ENCODE results near the gene DPYSL4. TPM values are rescaled to one million over a fixed set of nuclear protein-coding genes. Genes with fewer than 3 reads are reported as not detected.

DPYSL4 gene
- 1.3 TPM for total RNA-seq
- 1 to 10 TPM; 2.0 to 7.1 (median 5.0) TPM for polyA plus RNA-seq (ENCODE audit: insufficient read depth in 1 of 8, insufficient read length in 8 of 8, low replicate concordance in 1 of 8)
- long read RNA-seq, donor 1, result 0 reads
- long read RNA-seq, donor 2, result 0 reads
- long read RNA-seq, donor 3, result 0 reads
- long read RNA-seq, donor 4, partial matches to known transcripts, result 0 of 2 reads
- long read RNA-seq, donor 4, other reads (novel, unspliced or antisense), result 0 of 2 reads
- long read RNA-seq, donor 5, partial matches to known transcripts, result 0 of 1 reads
- long read RNA-seq, donor 5, other reads (novel, unspliced or antisense), result 0 of 1 reads
- long read RNA-seq, donor 6, partial matches to known transcripts, result 0 of 2 reads
- long read RNA-seq, donor 6, other reads (novel, unspliced or antisense), result 0 of 2 reads
- long read RNA-seq, donor 7, result 0 reads
- long read RNA-seq, donor 8, result 0 reads
- long read RNA-seq, donor 9, result 0 reads
- long read RNA-seq, donor 10, result 0 reads
- long read RNA-seq, donor 11, result 0 reads

DNA sequence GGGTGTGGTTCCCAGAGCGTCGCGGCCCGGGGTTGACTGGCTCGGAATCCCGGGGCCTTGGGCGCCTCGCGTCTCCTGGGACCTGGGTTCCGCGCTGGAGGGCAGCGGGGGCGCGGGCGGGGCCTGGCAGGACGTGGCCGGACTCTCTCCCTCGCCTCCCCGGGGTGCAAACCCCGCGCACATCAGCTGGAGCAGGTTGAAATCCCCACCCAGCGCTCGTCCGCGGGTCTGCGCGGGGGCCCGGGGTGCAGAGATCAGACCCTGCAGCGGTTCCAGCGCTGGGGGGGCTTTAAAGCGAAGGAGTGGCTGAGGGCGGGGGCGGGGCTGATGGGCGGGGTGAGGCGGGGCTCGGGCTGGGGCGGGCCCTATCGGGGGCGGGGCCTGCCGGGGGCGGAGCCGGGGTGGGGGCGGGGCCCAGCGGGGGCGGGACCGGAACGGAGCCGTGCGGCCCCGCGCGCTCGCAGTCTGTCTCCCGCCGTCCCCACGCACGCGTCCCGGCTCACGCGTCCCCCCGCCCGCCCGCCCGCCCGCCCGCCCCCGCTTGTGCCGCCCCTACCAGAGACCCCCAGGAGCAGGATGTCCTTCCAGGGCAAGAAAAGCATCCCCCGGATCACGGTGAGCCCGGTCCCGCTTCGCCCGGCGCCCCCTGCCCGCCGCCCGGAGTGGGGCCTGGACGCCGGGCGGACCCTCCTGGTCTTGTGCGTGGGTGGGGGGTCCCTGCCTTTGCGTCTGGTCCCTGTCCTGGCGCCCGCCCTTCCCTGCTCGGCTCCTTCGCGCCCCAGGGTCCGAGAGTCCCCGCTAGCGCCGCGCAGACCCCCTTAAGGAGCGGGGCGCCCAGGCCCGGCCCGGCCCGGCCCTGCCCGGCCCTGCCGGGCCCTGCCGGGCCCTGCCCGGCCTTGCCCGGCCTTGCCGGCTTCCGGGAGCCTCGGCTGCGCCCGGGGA is at the start of gene DPYSL4:
Gene DPYSL4 (plus strand): TSS at position 461 of the 942 bp plus-strand sequence. CDS start 116 bp downstream, at position 577.
- DNase-seq, result no peak
- Histone ChIP-seq H3K36me3 (ENCODE audit: control insufficient read depth, insufficient read depth, low read length) (no peaks in the 10 kb centered on the region), H3K9me3 (replicated peaks; ENCODE audit: control insufficient read depth, low read depth, low read length) (no peaks in the 10 kb centered on the region), H3K4me1 (ENCODE audit: control insufficient read depth, insufficient read depth, low read length) (peaks cover 10% of the 10 kb centered on the region), H3K4me3 (ENCODE audit: low read length) (peak within 1 kb of the TSS; percentile 25), H3K27me3 (ENCODE audit: control insufficient read depth, insufficient read depth, low read length) (peaks cover 77% of the 10 kb centered on the region), H3K27ac (ENCODE audit: low read length) (no peak within 1 kb of the TSS)
- under 1% methylated on average over 59 of the region's 109 CpGs for WGBS (ENCODE audit: insufficient coverage)

DNA sequence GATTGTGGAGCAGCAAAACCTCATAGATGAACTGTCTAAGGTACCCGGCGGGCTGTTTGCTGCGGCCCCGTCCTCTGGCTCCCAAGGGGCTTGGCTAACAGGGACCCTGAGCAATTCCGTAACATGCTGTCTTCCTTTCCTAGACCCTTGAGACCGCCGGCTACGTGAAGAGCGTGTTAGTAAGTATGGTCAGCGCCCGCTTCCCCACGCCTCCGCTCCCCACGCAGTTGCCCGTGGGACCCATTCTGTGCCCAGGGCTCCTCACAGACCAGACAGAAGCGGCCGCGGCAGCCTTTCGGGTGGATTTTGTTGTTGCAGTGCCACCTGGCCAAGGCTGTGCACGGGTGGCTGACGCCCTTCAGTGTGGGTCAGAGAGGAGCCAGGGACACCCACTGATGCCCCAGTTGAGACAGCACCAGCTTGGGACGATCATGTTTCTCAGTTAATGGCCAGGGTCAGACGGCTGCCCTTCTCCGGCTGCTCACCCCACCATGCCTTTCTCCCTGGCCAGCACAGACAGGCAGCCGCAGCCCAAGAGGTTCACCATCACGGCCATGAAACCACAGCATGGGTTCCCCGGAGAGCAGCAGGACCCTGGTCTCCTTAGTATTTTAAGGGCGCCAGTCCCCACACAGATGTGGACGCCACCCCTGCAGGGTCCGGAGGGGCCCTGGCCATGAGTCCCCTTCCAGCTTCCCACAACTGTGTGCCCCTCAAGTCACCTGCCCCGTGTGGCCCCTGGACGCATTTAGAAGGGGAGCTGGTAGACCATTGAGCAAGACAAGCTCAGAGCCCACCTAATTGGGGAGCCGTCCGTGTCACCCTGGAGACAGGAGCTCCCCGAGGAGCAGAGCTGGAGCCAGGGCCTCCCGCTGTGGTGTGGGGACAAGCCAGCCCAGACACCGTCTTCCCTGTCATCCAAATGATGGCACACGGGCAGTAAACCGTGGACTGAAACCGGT is 49.4 kb upstream of the DPYSL4 start:
- Histone ChIP-seq H3K36me3 (ENCODE audit: control insufficient read depth, insufficient read depth, low read length) (no peaks in the 10 kb centered on the region), H3K4me1 (ENCODE audit: control insufficient read depth, insufficient read depth, low read length) (peaks cover 39% of the 10 kb centered on the region), H3K4me3 (ENCODE audit: low read length) (no peak overlapping the region), H3K27me3 (ENCODE audit: control insufficient read depth, insufficient read depth, low read length) (peaks cover 3% of the 10 kb centered on the region), H3K27ac (ENCODE audit: low read length) (no peak overlapping the region), H3K9me3 (replicated peaks; ENCODE audit: control insufficient read depth, low read depth, low read length) (no peaks in the 10 kb centered on the region)
- no peak for DNase-seq
- WGBS (ENCODE audit: insufficient coverage), result 91% methylated on average over 34 of the region's 40 CpGs

GRCh38 chr10:132138133-132138532 is 48.6 kb upstream of the DPYSL4 start:
- no peak for DNase-seq
- WGBS (ENCODE audit: insufficient coverage), result 94% methylated on average over 32 of the region's 40 CpGs
- Histone ChIP-seq H3K4me3 (ENCODE audit: low read length) (no peak overlapping the region), H3K36me3 (ENCODE audit: control insufficient read depth, insufficient read depth, low read length) (no peaks in the 10 kb centered on the region), H3K9me3 (replicated peaks; ENCODE audit: control insufficient read depth, low read depth, low read length) (no peaks in the 10 kb centered on the region), H3K27me3 (ENCODE audit: control insufficient read depth, insufficient read depth, low read length) (peaks cover 7% of the 10 kb centered on the region), H3K4me1 (ENCODE audit: control insufficient read depth, insufficient read depth, low read length) (peaks cover 36% of the 10 kb centered on the region), H3K27ac (ENCODE audit: low read length) (no peak overlapping the region)

- peaks cover 9% of the 10 kb centered on the region for H3K27me3 ChIP-seq (ENCODE audit: control insufficient read depth, insufficient read depth, low read length)
- no peaks in the 10 kb centered on the region for H3K9me3 ChIP-seq (replicated peaks; ENCODE audit: control insufficient read depth, low read depth, low read length)
- 72% methylated on average over 6 of the region's 12 CpGs for WGBS (ENCODE audit: insufficient coverage)
- H3K27ac ChIP-seq (ENCODE audit: low read length), result no peak overlapping the region
- H3K4me1 ChIP-seq (ENCODE audit: control insufficient read depth, insufficient read depth, low read length), result peaks cover 31% of the 10 kb centered on the region
- DNase-seq, result no peak
- no peaks in the 10 kb centered on the region for H3K36me3 ChIP-seq (ENCODE audit: control insufficient read depth, insufficient read depth, low read length)
- H3K4me3 ChIP-seq (ENCODE audit: low read length), result no peak overlapping the region
These were observed 48.2 kb upstream of the DPYSL4 start for GRCh38 chr10:132138596-132138995.

DNA sequence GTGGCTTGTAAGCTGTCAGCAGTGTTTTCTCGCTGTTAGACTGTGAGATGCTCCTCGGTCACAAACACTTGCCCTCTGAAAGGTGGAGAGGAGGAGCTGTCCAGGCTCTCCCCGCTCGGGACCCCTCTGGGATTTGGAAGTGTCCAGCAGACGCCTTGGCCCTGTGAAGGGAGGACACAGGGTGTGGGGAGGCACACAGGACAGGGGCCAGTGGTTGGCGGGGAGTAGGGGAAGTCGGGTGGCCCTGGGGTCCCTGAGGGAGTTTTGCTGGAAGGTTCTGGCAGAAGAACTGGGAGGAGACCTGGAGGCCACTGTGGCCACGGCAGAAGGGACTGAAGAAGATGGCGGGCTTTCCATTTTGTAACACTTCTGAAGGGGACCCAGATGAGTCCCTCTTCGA is 47.2 kb upstream of the DPYSL4 start:
- no peaks in the 10 kb centered on the region for H3K9me3 ChIP-seq (replicated peaks; ENCODE audit: control insufficient read depth, low read depth, low read length)
- H3K4me1 ChIP-seq (ENCODE audit: control insufficient read depth, insufficient read depth, low read length), result peaks cover 26% of the 10 kb centered on the region
- no peaks in the 10 kb centered on the region for H3K36me3 ChIP-seq (ENCODE audit: control insufficient read depth, insufficient read depth, low read length)
- no peak overlapping the region for H3K27ac ChIP-seq (ENCODE audit: low read length)
- DNase-seq, result no peak
- no peak overlapping the region for H3K4me3 ChIP-seq (ENCODE audit: low read length)
- 56% methylated on average over 10 of the region's 10 CpGs for WGBS (ENCODE audit: insufficient coverage)
- peaks cover 15% of the 10 kb centered on the region for H3K27me3 ChIP-seq (ENCODE audit: control insufficient read depth, insufficient read depth, low read length)

- Histone ChIP-seq H3K4me3 (ENCODE audit: low read length) (no peak overlapping the region), H3K36me3 (ENCODE audit: control insufficient read depth, insufficient read depth, low read length) (no peaks in the 10 kb centered on the region), H3K27ac (ENCODE audit: low read length) (no peak overlapping the region), H3K9me3 (replicated peaks; ENCODE audit: control insufficient read depth, low read depth, low read length) (no peaks in the 10 kb centered on the region), H3K4me1 (ENCODE audit: control insufficient read depth, insufficient read depth, low read length) (peaks cover 24% of the 10 kb centered on the region), H3K27me3 (ENCODE audit: control insufficient read depth, insufficient read depth, low read length) (peaks cover 15% of the 10 kb centered on the region)
- no peak for DNase-seq
- WGBS (ENCODE audit: insufficient coverage), result 88% methylated on average over 39 of the region's 42 CpGs
These were observed 46.4 kb upstream of the DPYSL4 start for GRCh38 chr10:132140167-132140925.

- H3K27ac ChIP-seq (ENCODE audit: low read length), result no peak overlapping the region
- H3K36me3 ChIP-seq (ENCODE audit: control insufficient read depth, insufficient read depth, low read length), result no peaks in the 10 kb centered on the region
- H3K27me3 ChIP-seq (ENCODE audit: control insufficient read depth, insufficient read depth, low read length), result peaks cover 15% of the 10 kb centered on the region
- DNase-seq, result no peak
- H3K9me3 ChIP-seq (replicated peaks; ENCODE audit: control insufficient read depth, low read depth, low read length), result no peaks in the 10 kb centered on the region
- H3K4me3 ChIP-seq (ENCODE audit: low read length), result no peak overlapping the region
- 77% methylated on average over 6 of the region's 7 CpGs for WGBS (ENCODE audit: insufficient coverage)
- H3K4me1 ChIP-seq (ENCODE audit: control insufficient read depth, insufficient read depth, low read length), result peaks cover 16% of the 10 kb centered on the region
These were observed 45.7 kb upstream of the DPYSL4 start for GRCh38 chr10:132141076-132141475.

DNA sequence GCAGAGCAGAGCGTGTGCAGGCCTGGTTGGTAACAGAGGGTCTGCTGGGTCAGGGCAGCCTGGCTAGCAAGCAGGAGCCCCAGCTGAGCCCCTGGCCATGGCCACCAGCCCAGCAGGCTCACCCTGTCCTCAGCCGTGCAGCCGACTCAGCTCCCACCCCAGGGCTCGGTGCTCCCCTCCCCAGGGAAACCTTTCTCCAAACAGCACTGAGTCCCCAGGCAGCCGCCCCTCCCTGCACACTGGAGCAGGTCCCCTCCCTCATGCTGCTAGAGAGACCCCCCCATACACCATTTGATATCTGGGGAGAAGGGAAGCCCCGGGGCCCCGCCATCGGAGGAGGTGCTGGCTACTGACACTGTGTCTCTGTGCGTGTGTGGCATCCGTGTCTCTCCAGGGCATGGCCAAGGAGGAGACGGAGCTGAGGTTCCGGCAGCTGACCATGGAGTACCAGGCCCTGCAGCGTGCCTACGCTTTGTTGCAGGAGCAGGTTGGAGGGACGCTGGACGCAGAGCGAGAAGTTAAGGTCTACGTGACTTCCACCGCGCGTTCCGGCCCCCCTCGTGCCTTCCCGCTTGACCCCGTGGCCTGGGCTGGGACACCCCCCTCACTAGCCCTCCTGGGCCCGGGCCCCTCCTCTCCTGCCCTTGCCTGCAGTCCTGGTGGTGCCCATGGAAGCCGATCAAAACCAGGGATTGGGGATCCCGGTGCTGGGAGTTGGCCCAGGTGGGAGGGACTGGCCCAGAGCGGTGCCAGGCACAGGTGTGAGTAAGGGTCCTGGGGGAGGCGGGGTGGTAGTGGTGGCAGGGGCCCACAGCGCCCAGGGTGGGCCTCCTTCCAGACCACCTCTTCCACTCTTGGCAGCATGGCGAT is 45.0 kb upstream of the DPYSL4 start:
- 87% methylated on average over 28 of the region's 32 CpGs for WGBS (ENCODE audit: insufficient coverage)
- peaks cover 9% of the 10 kb centered on the region for H3K4me1 ChIP-seq (ENCODE audit: control insufficient read depth, insufficient read depth, low read length)
- no peaks in the 10 kb centered on the region for H3K9me3 ChIP-seq (replicated peaks; ENCODE audit: control insufficient read depth, low read depth, low read length)
- H3K4me3 ChIP-seq (ENCODE audit: low read length), result no peak overlapping the region
- H3K27ac ChIP-seq (ENCODE audit: low read length), result no peak overlapping the region
- no peak for DNase-seq
- no peaks in the 10 kb centered on the region for H3K36me3 ChIP-seq (ENCODE audit: control insufficient read depth, insufficient read depth, low read length)
- peaks cover 15% of the 10 kb centered on the region for H3K27me3 ChIP-seq (ENCODE audit: control insufficient read depth, insufficient read depth, low read length)
